Astrocyte of the cerebellum (primary cell): ENCODE results near the gene GALNT1.

ENCODE experiments used
- DNase-seq: peaks from one replicate; pipeline ENCODE4 v3.0.0-alpha.2; 2011; ENCODE audit warnings: low read depth
- H3K4me3 ChIP-seq: 2 replicates; pipeline ENCODE4 v1.5.1; 2011; ENCODE audit warnings: mild to moderate bottlenecking, low read depth, low read length, moderate library complexity
- in situ Hi-C: cut with HindIII; loops from 2 replicates; pipeline ENCODE4 v1.10.0; 2017; ENCODE audit warnings: low sequenced_read_pairs
- TF ChIP-seq, protein P1 (sequence below): IDR thresholded peaks from 2 replicates; pipeline ENCODE4 v1.5.1; 2012; ENCODE audit warnings: low read length, low read depth, moderate library complexity, mild to moderate bottlenecking; ENCODE audit errors: missing control alignments

The GALNT1 gene

GRCh38 chr18:35732636-35733035 lies 151.1 kb downstream of the GALNT1 start:
- TF ChIP-seq, protein P1, sequence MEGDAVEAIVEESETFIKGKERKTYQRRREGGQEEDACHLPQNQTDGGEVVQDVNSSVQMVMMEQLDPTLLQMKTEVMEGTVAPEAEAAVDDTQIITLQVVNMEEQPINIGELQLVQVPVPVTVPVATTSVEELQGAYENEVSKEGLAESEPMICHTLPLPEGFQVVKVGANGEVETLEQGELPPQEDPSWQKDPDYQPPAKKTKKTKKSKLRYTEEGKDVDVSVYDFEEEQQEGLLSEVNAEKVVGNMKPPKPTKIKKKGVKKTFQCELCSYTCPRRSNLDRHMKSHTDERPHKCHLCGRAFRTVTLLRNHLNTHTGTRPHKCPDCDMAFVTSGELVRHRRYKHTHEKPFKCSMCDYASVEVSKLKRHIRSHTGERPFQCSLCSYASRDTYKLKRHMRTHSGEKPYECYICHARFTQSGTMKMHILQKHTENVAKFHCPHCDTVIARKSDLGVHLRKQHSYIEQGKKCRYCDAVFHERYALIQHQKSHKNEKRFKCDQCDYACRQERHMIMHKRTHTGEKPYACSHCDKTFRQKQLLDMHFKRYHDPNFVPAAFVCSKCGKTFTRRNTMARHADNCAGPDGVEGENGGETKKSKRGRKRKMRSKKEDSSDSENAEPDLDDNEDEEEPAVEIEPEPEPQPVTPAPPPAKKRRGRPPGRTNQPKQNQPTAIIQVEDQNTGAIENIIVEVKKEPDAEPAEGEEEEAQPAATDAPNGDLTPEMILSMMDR: no peak
- in situ Hi-C loops: no loop called here
- no peak overlapping the region for H3K4me3 ChIP-seq
- DNase-seq: peak; percentile 70

GRCh38 chr18:35733408-35733807 lies 151.9 kb downstream of the GALNT1 start:
- in situ Hi-C loops: no loop called here
- H3K4me3 ChIP-seq: no peak overlapping the region
- DNase-seq: no peak
- TF ChIP-seq, protein P1: no peak

GRCh38 chr18:35736696-35737095 lies 155.2 kb downstream of the GALNT1 start:
- no peak overlapping the region for H3K4me3 ChIP-seq
- in situ Hi-C loops: no loop called here
- TF ChIP-seq, protein P1: no peak
- DNase-seq: peak; percentile 55

DNA sequence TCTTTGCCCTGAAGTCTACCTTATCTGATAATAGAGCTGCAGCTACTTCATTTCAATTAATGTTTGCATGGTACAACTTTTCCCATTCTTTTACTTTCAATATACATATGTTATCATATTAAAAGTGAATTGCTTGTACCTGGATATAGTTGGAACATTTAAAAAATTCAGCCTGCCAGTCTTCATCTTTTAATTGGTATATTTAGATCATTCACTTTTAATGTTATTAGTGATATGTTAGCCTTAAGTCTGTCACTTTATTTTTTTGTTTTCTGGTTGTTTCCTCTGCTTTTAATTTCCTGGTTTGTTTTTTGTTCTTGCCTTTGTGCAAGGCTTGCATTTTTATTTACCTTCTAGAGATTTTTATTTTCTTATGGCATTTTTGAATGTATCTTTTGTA lies 158.2 kb downstream of the GALNT1 start:
- TF ChIP-seq, protein P1: no peak
- DNase-seq: no peak
- in situ Hi-C loops: no loop called here
- H3K4me3 ChIP-seq: no peak overlapping the region

- no peak for DNase-seq
- no peak overlapping the region for H3K4me3 ChIP-seq
- in situ Hi-C loops: no loop called here
- TF ChIP-seq, protein P1: no peak
These were observed 159.1 kb downstream of the GALNT1 start for GRCh38 chr18:35740656-35741055.

DNA sequence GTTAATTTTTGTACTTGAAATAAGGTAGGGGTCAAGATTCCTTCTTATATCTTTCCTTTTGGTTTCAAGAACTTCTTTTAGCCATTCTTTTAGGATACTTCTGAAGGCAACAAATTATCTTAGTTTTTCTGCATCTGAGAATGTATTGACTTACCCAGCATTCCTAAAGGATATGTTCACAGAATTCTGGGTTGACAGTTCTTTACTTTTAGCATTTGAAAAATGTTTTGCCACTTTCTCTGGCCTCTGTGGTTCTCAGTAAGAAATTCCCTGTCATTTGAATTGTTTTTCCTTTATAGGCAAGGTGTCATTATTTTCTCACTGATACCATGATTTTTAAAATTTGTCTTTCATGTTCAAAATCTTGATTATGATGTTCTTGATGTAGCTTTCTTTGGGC lies 162.4 kb downstream of the GALNT1 start:
- in situ Hi-C loops: no loop called here
- DNase-seq: no peak
- no peak overlapping the region for H3K4me3 ChIP-seq
- TF ChIP-seq, protein P1: no peak

DNA sequence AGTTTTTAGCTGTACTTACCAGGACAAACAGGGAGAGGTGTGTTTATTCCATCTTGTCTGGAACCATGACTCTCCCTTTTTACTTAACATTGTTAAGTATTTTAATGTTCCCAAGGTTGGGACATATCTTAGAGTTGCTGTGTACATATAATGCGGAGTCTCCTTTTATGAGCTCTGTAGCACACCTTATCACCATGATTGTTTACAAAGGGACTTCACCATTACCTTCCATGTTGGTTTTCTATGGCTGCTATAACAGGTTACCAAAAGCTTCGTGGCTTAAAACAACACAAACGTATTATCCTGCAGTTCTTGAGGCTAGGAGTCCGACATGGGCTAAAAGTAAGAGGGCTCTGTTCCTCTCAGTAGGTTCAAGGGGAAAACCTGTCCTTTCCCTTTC lies 164.3 kb downstream of the GALNT1 start:
- in situ Hi-C loops: no loop called here

More for the DNA sequence above, 164.3 kb downstream of the GALNT1 start:
- DNase-seq: no peak
- no peak overlapping the region for H3K4me3 ChIP-seq
- TF ChIP-seq, protein P1: no peak
